Skeletal muscle satellite cell (primary cell): ENCODE data around the gene SV2C.
"Not testable (repeated sequence)": the region's sequence is repeated elsewhere in the genome, so short reads cannot be mapped to it uniquely, and the experiment has no call there.

Experiments used
- H3K27me3 ChIP-seq: 2 replicates; pipeline ENCODE4 v1.7.0; 2013; ENCODE audit warnings: low read length; ENCODE audit not compliant: control insufficient read depth, insufficient read depth
- H3K36me3 ChIP-seq: 2 replicates; pipeline ENCODE4 v1.7.0; 2013; ENCODE audit warnings: mild to moderate bottlenecking, control low read depth, low read length; ENCODE audit not compliant: insufficient read depth
- H3K4me1 ChIP-seq: 2 replicates; pipeline ENCODE4 v1.7.0; 2013; ENCODE audit warnings: low read length; ENCODE audit not compliant: control insufficient read depth, insufficient read depth
- H3K4me2 ChIP-seq: 2 replicates; pipeline ENCODE4 v1.7.0; 2013; ENCODE audit warnings: mild to moderate bottlenecking, low read length
- H3K4me3 ChIP-seq: 2 replicates; pipeline ENCODE4 v1.7.0; 2013; ENCODE audit warnings: low read length
- H3K9ac ChIP-seq: 2 replicates; pipeline ENCODE4 v1.7.0; 2013; ENCODE audit warnings: mild to moderate bottlenecking, low read depth, low read length, moderate library complexity
- H3K9me3 ChIP-seq: replicated peaks from 2 replicates; pipeline ENCODE4 v1.7.0; 2013; ENCODE audit warnings: mild to moderate bottlenecking, control low read depth, low read length

SV2C gene

GRCh38 chr5:76292620-76293322 lies 209.6 kb downstream of the SV2C start:
- no peaks in the 10 kb centered on the region for H3K4me1 ChIP-seq
- no peak overlapping the region for H3K9ac ChIP-seq
- H3K9me3 ChIP-seq = no peaks in the 10 kb centered on the region
- H3K27me3 ChIP-seq = no peaks in the 10 kb centered on the region
- no peaks in the 10 kb centered on the region for H3K36me3 ChIP-seq
- H3K4me2 ChIP-seq = no peak overlapping the region
- H3K4me3 ChIP-seq = no peak overlapping the region

- Histone ChIP-seq H3K9ac (no peak overlapping the region), H3K9me3 (no peaks in the 10 kb centered on the region), H3K36me3 (no peaks in the 10 kb centered on the region), H3K4me2 (no peak overlapping the region), H3K27me3 (no peaks in the 10 kb centered on the region), H3K4me1 (no peaks in the 10 kb centered on the region), H3K4me3 (no peak overlapping the region)
These were observed 211.4 kb downstream of the SV2C start for GRCh38 chr5:76294573-76294972.

GRCh38 chr5:76298852-76299251 lies 215.7 kb downstream of the SV2C start:
- Histone ChIP-seq H3K9me3 (no peaks in the 10 kb centered on the region), H3K4me3 (no peak overlapping the region), H3K9ac (no peak overlapping the region), H3K27me3 (no peaks in the 10 kb centered on the region), H3K4me1 (no peaks in the 10 kb centered on the region), H3K4me2 (no peak overlapping the region), H3K36me3 (no peaks in the 10 kb centered on the region)

- H3K4me1 ChIP-seq = no peaks in the 10 kb centered on the region
- no peaks in the 10 kb centered on the region for H3K9me3 ChIP-seq
- H3K4me3 ChIP-seq = no peak overlapping the region
- H3K9ac ChIP-seq = no peak overlapping the region
- no peak overlapping the region for H3K4me2 ChIP-seq
- H3K27me3 ChIP-seq = no peaks in the 10 kb centered on the region
- no peaks in the 10 kb centered on the region for H3K36me3 ChIP-seq
These were observed 216.4 kb downstream of the SV2C start for GRCh38 chr5:76299592-76299991.

- not testable (repeated sequence) for H3K4me3 ChIP-seq, H3K9me3 ChIP-seq, H3K4me1 ChIP-seq, H3K36me3 ChIP-seq, H3K4me2 ChIP-seq, H3K27me3 ChIP-seq, H3K9ac ChIP-seq
These were observed 218.7 kb downstream of the SV2C start for GRCh38 chr5:76301932-76302331.

GRCh38 chr5:76302661-76303060 lies 219.5 kb downstream of the SV2C start:
- not testable (repeated sequence) for H3K4me1 ChIP-seq, H3K4me2 ChIP-seq, H3K4me3 ChIP-seq, H3K9ac ChIP-seq, H3K36me3 ChIP-seq, H3K27me3 ChIP-seq, H3K9me3 ChIP-seq

GRCh38 chr5:76303921-76304320 lies 220.7 kb downstream of the SV2C start:
- Histone ChIP-seq H3K9me3 (no peaks in the 10 kb centered on the region), H3K27me3 (no peaks in the 10 kb centered on the region), H3K9ac (no peak overlapping the region), H3K4me2 (no peak overlapping the region), H3K4me3 (no peak overlapping the region), H3K4me1 (no peaks in the 10 kb centered on the region), H3K36me3 (no peaks in the 10 kb centered on the region)

GRCh38 chr5:76305269-76305668 lies 222.1 kb downstream of the SV2C start:
- no peak overlapping the region for H3K4me2 ChIP-seq
- no peaks in the 10 kb centered on the region for H3K27me3 ChIP-seq
- H3K4me3 ChIP-seq = no peak overlapping the region
- H3K4me1 ChIP-seq = no peaks in the 10 kb centered on the region
- H3K9me3 ChIP-seq = no peaks in the 10 kb centered on the region
- no peak overlapping the region for H3K9ac ChIP-seq
- H3K36me3 ChIP-seq = no peaks in the 10 kb centered on the region

- Histone ChIP-seq H3K36me3 (no peaks in the 10 kb centered on the region), H3K9me3 (no peaks in the 10 kb centered on the region), H3K4me3 (no peak overlapping the region), H3K9ac (no peak overlapping the region), H3K4me2 (no peak overlapping the region), H3K4me1 (no peaks in the 10 kb centered on the region), H3K27me3 (no peaks in the 10 kb centered on the region)
These were observed 222.6 kb downstream of the SV2C start for GRCh38 chr5:76305775-76306174.

- H3K9ac ChIP-seq = no peak overlapping the region
- no peak overlapping the region for H3K4me3 ChIP-seq
- H3K4me1 ChIP-seq = no peaks in the 10 kb centered on the region
- H3K4me2 ChIP-seq = no peak overlapping the region
- no peaks in the 10 kb centered on the region for H3K36me3 ChIP-seq
- no peaks in the 10 kb centered on the region for H3K27me3 ChIP-seq
- H3K9me3 ChIP-seq = no peaks in the 10 kb centered on the region
These were observed 227.0 kb downstream of the SV2C start for GRCh38 chr5:76310208-76310607.

- H3K9me3 ChIP-seq = no peaks in the 10 kb centered on the region
- H3K9ac ChIP-seq = no peak overlapping the region
- H3K36me3 ChIP-seq = no peaks in the 10 kb centered on the region
- H3K27me3 ChIP-seq = no peaks in the 10 kb centered on the region
- no peak overlapping the region for H3K4me3 ChIP-seq
- H3K4me2 ChIP-seq = no peak overlapping the region
- H3K4me1 ChIP-seq = no peaks in the 10 kb centered on the region
These were observed 229.6 kb downstream of the SV2C start for GRCh38 chr5:76312783-76313182.

GRCh38 chr5:76314643-76315042 lies 231.5 kb downstream of the SV2C start:
- H3K4me1 ChIP-seq = no peaks in the 10 kb centered on the region
- no peaks in the 10 kb centered on the region for H3K36me3 ChIP-seq
- H3K9me3 ChIP-seq = no peaks in the 10 kb centered on the region
- H3K9ac ChIP-seq = no peak overlapping the region
- no peak overlapping the region for H3K4me3 ChIP-seq
- no peak overlapping the region for H3K4me2 ChIP-seq
- no peaks in the 10 kb centered on the region for H3K27me3 ChIP-seq
